Measurements from ENCODE around the gene DIP2B.

DIP2B gene

DNA sequence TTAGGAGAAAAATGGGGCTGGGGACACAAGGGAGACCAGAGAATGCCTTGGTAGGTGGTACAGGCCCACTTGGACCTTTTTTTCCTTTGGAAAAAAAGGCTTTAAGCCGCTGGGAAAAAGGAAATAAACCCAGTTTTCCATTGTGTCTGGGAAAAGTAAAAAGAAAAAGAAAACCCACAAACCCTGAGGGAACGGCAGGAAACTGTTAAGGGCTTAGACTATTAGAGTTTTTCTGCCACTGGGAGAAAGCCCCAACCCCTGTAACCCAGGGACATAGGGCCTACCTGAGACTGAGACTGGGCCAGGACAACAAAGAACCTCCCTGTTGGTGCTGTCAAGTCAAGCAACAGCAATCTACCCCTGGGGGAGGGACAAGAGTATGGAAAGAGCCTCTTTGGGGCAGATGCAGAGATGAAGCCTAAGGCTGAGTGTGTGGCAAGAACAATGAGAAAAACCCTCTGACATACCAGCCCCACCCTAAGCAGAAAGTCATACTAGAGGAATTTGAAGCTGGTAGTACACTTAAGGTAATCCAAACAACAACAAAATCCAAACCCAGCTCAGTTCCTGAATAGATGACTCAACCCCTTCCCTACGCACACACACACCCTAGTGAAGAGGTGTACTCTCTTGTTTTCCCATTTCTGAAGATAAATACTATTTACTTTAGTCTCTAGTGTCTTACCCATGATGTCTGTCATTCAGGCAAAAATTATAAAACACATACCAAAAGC lies 281.9 kb downstream of the DIP2B start:
- DNase-seq, result no peak

DNA sequence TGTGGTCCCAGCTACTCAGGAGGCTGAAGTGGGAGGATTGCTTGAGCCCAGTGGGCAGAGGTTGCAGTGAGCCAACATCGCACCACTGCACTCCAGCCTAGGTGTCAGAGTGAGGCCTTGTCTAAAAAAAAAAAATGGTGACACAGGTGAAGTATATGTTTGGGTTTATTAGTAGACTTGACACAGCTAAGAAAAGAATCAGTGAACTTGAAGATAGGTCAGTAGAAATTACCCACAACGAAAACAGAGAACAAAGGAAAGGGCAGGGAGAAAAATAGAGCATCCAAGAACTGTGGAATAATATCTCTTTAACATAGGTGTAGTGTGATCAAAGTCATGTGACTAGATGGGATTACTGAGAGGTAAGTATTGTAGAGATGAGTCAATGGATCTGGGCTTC lies 282.8 kb downstream of the DIP2B start:
- no peak for DNase-seq

DNA sequence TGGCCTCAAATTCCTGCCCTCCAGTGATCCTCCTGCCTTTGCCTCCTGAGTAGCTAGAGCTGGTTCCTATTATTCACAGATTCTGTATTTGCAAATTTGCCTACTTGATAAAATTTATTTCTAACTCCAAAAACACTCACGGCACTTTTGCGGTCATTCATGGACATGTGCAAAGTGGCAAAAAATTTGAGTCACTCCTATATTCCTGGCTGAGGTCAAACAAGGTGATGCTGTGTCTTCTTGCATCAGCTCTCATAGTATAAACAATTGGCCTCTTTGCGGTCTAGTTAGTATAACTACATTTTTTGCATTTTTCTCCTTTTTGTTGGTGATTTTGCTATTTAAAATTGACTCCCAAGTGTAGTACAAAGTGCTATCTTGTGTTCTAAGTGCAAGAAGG lies 283.8 kb downstream of the DIP2B start:
- DNase-seq, result no peak

DNA sequence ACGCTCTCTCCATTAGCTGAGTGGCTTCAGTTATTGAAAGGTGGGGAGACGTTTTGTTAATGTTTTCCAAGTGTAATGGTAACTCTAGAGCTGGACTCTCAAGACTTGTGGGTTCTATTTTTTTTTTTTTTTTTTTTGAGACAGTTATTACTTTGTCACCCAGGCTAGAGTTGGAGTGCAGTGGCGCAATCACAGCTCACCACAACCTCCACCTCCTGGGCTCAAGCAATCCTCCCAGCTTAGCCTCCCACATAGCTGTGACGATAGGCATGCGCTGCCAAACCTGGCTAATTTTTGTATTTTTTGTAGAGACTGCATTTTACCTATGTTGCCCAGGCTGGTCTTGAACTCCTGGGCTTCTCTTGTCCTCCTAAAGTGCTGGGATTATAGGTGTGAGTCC lies 285.3 kb downstream of the DIP2B start:
- no peak for DNase-seq
